ENCODE results near the gene AP5S1.

AP5S1 gene

GRCh38 chr20:3820048-3820900, at the start of gene AP5S1:
AP5S1 (plus strand) TSS chr20:3820547; CDS start chr20:3822118, 1,571 bp downstream.
- Histone ChIP-seq H3K9ac (ENCODE audit: low read length) (peak within 1 kb of the TSS; percentile 90), H3K4me3 (ENCODE audit: low read length) (peak within 1 kb of the TSS; percentile 92), H3K9me3 (ENCODE audit: control insufficient read depth, low read depth, low read length) (no peaks in the 10 kb centered on the region), H3K4me1 (ENCODE audit: control insufficient read depth, low read depth, low read length) (peaks cover 9% of the 10 kb centered on the region), H3K36me3 (ENCODE audit: control insufficient read depth, low read depth, low read length) (no peaks in the 10 kb centered on the region), H3K27me3 (ENCODE audit: control insufficient read depth, insufficient read depth, low read length) (no peaks in the 10 kb centered on the region), H3K27ac (ENCODE audit: low read length) (peak within 1 kb of the TSS; percentile 83)

GRCh38 chr20:3771552-3772058, 48.7 kb upstream of the AP5S1 start:
- H3K9me3 ChIP-seq (ENCODE audit: control insufficient read depth, low read depth, low read length) = no peaks in the 10 kb centered on the region
- no peaks in the 10 kb centered on the region for H3K36me3 ChIP-seq (ENCODE audit: control insufficient read depth, low read depth, low read length)
- H3K4me1 ChIP-seq (ENCODE audit: control insufficient read depth, low read depth, low read length) = peaks cover 6% of the 10 kb centered on the region
- peaks cover 7% of the 10 kb centered on the region for H3K27me3 ChIP-seq (ENCODE audit: control insufficient read depth, insufficient read depth, low read length)
- no peak overlapping the region for H3K9ac ChIP-seq (ENCODE audit: low read length)
- H3K4me3 ChIP-seq (ENCODE audit: low read length) = no peak overlapping the region
- no peak overlapping the region for H3K27ac ChIP-seq (ENCODE audit: low read length)

GRCh38 chr20:3775457-3776108, 44.8 kb upstream of the AP5S1 start:
- Histone ChIP-seq H3K4me3 (ENCODE audit: low read length) (no peak overlapping the region), H3K27me3 (ENCODE audit: control insufficient read depth, insufficient read depth, low read length) (peaks cover 45% of the 10 kb centered on the region), H3K9ac (ENCODE audit: low read length) (no peak overlapping the region), H3K4me1 (ENCODE audit: control insufficient read depth, low read depth, low read length) (no peaks in the 10 kb centered on the region), H3K27ac (ENCODE audit: low read length) (no peak overlapping the region), H3K9me3 (ENCODE audit: control insufficient read depth, low read depth, low read length) (no peaks in the 10 kb centered on the region), H3K36me3 (ENCODE audit: control insufficient read depth, low read depth, low read length) (no peaks in the 10 kb centered on the region)

- Histone ChIP-seq H3K9me3 (ENCODE audit: control insufficient read depth, low read depth, low read length) (no peaks in the 10 kb centered on the region), H3K27me3 (ENCODE audit: control insufficient read depth, insufficient read depth, low read length) (peaks cover 47% of the 10 kb centered on the region), H3K9ac (ENCODE audit: low read length) (no peak overlapping the region), H3K4me1 (ENCODE audit: control insufficient read depth, low read depth, low read length) (peaks cover 4% of the 10 kb centered on the region), H3K36me3 (ENCODE audit: control insufficient read depth, low read depth, low read length) (no peaks in the 10 kb centered on the region), H3K27ac (ENCODE audit: low read length) (no peak overlapping the region), H3K4me3 (ENCODE audit: low read length) (peak overlapping the region; percentile 71)
Observed at GRCh38 chr20:3777381-3777715, 43.0 kb upstream of the AP5S1 start.

GRCh38 chr20:3777716-3778629, 42.4 kb upstream of the AP5S1 start:
- no peak overlapping the region for H3K9ac ChIP-seq (ENCODE audit: low read length)
- H3K27ac ChIP-seq (ENCODE audit: low read length) = no peak overlapping the region
- H3K4me1 ChIP-seq (ENCODE audit: control insufficient read depth, low read depth, low read length) = peaks cover 4% of the 10 kb centered on the region
- peaks cover 47% of the 10 kb centered on the region for H3K27me3 ChIP-seq (ENCODE audit: control insufficient read depth, insufficient read depth, low read length)
- no peaks in the 10 kb centered on the region for H3K36me3 ChIP-seq (ENCODE audit: control insufficient read depth, low read depth, low read length)
- H3K9me3 ChIP-seq (ENCODE audit: control insufficient read depth, low read depth, low read length) = no peaks in the 10 kb centered on the region
- peak overlapping the region; percentile 71 for H3K4me3 ChIP-seq (ENCODE audit: low read length)

GRCh38 chr20:3778976-3779375, 41.4 kb upstream of the AP5S1 start:
- peaks cover 47% of the 10 kb centered on the region for H3K27me3 ChIP-seq (ENCODE audit: control insufficient read depth, insufficient read depth, low read length)
- peaks cover 4% of the 10 kb centered on the region for H3K4me1 ChIP-seq (ENCODE audit: control insufficient read depth, low read depth, low read length)
- no peaks in the 10 kb centered on the region for H3K9me3 ChIP-seq (ENCODE audit: control insufficient read depth, low read depth, low read length)
- no peaks in the 10 kb centered on the region for H3K36me3 ChIP-seq (ENCODE audit: control insufficient read depth, low read depth, low read length)
- no peak overlapping the region for H3K27ac ChIP-seq (ENCODE audit: low read length)
- H3K4me3 ChIP-seq (ENCODE audit: low read length) = peak overlapping the region; percentile 71
- no peak overlapping the region for H3K9ac ChIP-seq (ENCODE audit: low read length)

- Histone ChIP-seq H3K4me1 (ENCODE audit: control insufficient read depth, low read depth, low read length) (peaks cover 8% of the 10 kb centered on the region), H3K36me3 (ENCODE audit: control insufficient read depth, low read depth, low read length) (no peaks in the 10 kb centered on the region), H3K9ac (ENCODE audit: low read length) (no peak within 1 kb of the TSS), H3K27me3 (ENCODE audit: control insufficient read depth, insufficient read depth, low read length) (peaks cover 49% of the 10 kb centered on the region), H3K4me3 (ENCODE audit: low read length) (peak within 1 kb of the TSS; percentile 37), H3K9me3 (ENCODE audit: control insufficient read depth, low read depth, low read length) (no peaks in the 10 kb centered on the region), H3K27ac (ENCODE audit: low read length) (no peak within 1 kb of the TSS)
Observed at GRCh38 chr20:3781153-3781910, 39.0 kb upstream of the AP5S1 start, which contains the start of gene SPEF1. SPEF1 (minus strand) TSS chr20:3781448; CDS start chr20:3781287, 161 bp downstream.

- no peaks in the 10 kb centered on the region for H3K9me3 ChIP-seq (ENCODE audit: control insufficient read depth, low read depth, low read length)
- H3K27ac ChIP-seq (ENCODE audit: low read length) = no peak overlapping the region
- no peak overlapping the region for H3K4me3 ChIP-seq (ENCODE audit: low read length)
- H3K4me1 ChIP-seq (ENCODE audit: control insufficient read depth, low read depth, low read length) = peaks cover 8% of the 10 kb centered on the region
- H3K27me3 ChIP-seq (ENCODE audit: control insufficient read depth, insufficient read depth, low read length) = peaks cover 41% of the 10 kb centered on the region
- H3K9ac ChIP-seq (ENCODE audit: low read length) = no peak overlapping the region
- no peaks in the 10 kb centered on the region for H3K36me3 ChIP-seq (ENCODE audit: control insufficient read depth, low read depth, low read length)
Observed at GRCh38 chr20:3782597-3782996, 37.8 kb upstream of the AP5S1 start.

- Histone ChIP-seq H3K4me3 (ENCODE audit: low read length) (no peak overlapping the region), H3K4me1 (ENCODE audit: control insufficient read depth, low read depth, low read length) (peaks cover 8% of the 10 kb centered on the region), H3K9me3 (ENCODE audit: control insufficient read depth, low read depth, low read length) (no peaks in the 10 kb centered on the region), H3K36me3 (ENCODE audit: control insufficient read depth, low read depth, low read length) (no peaks in the 10 kb centered on the region), H3K27ac (ENCODE audit: low read length) (no peak overlapping the region), H3K27me3 (ENCODE audit: control insufficient read depth, insufficient read depth, low read length) (peaks cover 41% of the 10 kb centered on the region), H3K9ac (ENCODE audit: low read length) (no peak overlapping the region)
Observed at GRCh38 chr20:3783068-3783489, 37.3 kb upstream of the AP5S1 start.

GRCh38 chr20:3783511-3784195, 36.7 kb upstream of the AP5S1 start:
- Histone ChIP-seq H3K27ac (ENCODE audit: low read length) (no peak overlapping the region), H3K4me3 (ENCODE audit: low read length) (no peak overlapping the region), H3K27me3 (ENCODE audit: control insufficient read depth, insufficient read depth, low read length) (peaks cover 41% of the 10 kb centered on the region), H3K4me1 (ENCODE audit: control insufficient read depth, low read depth, low read length) (peaks cover 8% of the 10 kb centered on the region), H3K9ac (ENCODE audit: low read length) (no peak overlapping the region), H3K36me3 (ENCODE audit: control insufficient read depth, low read depth, low read length) (no peaks in the 10 kb centered on the region), H3K9me3 (ENCODE audit: control insufficient read depth, low read depth, low read length) (no peaks in the 10 kb centered on the region)
